Amniotic epithelial cell (primary cell): Measurements from ENCODE around the gene WNK1.
"Not testable (repeated sequence)": the region's sequence is repeated elsewhere in the genome, so short reads cannot be mapped to it uniquely, and the experiment has no call there.

Experiments used
- DNase-seq: peaks from one replicate; pipeline ENCODE4 v3.0.0-alpha.2; 2010; ENCODE audit warnings: low read depth

Gene WNK1

DNA sequence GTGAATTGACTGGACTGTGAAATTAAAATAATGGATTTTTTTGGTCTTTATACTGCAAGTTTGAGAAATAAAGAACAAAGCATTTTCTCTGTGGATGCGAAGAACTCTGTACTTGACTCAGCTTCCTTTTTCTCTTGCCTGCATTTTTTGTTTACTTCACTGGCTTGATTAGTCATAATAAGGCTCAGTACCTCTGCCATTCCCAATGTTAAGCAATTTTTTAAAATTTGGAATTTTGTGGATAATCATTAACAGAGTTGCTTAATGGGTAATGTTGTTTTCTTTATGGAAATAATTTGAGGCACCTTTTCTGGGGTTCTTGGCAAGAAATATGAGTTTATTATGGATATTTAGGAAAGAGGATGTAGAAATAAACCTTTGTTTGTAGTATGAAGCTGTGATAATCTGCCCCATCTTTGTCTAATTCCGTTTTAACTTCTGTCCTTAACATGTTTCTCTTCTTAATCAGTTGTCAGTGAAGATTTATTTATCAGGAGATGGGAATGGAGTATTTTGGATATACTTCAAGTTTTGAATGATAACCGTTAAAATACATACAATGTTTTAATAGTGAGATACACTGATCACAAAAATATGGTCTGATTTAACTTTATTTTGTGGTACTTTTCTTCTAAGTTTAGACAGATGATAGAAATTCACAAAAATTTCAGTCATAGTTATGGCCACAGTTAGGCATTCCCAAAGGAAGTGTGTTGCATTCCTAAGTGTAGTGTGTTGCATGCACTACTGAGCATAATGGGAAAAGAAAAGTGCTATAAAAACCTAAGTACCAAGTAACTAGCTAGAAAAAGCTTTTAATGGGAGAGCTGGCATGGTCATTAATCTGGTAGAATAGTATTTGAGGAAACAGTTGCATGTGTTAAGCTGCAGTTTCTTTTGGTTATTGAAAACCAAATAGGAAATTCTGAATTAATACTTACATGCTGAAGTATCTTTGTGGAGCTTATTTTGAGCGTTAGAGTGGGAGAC, 27.7 kb downstream of the WNK1 start:
- DNase-seq, result peak; percentile 59

DNA sequence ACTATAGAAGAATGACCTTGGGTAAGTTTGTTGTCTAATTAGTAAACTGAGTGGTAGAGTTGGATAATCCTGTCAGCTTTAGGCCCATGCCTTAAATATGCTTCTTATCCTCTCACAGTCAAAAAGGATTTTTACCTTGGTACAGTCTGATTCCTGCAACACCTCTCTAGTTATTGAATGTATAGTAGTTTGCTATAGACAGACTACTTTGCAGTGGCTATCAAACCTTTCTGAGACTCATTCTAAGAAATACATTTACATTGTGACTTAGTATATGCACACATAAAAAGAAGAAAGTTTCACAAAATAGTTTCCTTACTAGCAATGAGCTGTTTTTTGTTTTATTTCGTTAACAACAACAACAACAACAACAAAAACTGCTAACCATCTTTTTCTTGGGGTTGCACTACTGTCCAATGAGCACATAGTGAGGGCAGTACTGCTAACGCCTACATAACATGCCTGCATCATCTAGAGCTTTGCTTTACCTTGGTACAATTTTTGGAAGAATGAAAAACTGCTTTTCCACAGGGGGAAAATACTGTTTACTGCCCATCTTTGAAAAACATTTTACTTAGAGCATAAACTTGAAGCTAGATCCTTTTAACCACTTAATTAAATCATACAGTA, 28.5 kb downstream of the WNK1 start:
- DNase-seq, result no peak

DNA sequence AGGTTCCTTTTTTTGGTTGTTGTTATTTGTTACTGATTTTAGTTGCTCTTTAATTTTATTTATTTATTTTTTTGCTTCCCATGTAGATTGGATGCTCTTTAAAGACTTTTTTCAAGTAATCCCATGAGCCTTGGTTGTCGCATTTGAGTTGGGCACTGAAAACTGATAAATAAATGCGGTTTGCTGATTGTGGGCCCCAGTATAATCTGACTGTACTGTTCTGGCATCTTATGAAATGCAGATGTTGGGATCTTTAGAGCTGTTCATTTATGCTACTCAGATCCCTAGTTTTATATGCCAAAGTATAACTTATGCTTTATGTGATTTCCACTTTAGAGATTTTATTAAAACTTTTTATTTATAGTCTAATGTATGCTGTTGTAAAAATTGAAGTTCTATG, 33.3 kb downstream of the WNK1 start:
- DNase-seq, result no peak

DNA sequence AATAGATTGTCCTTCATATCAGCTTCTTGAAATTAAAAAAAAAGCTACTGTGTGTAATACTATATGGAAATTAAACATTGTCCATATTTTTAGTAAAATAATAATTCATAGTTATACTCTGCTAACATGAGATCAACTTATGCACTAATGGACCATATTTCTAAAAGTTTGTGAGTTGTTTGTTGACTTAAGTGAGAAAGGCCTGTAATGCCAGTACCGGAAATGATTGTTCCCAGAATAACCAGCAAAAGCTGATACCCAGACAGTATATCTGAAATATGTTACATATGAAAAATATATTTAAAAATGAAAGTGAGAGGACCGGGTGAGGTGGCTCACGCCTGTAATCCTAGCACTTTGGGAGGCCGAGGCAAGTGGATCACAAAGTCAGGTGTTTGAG, 35.9 kb downstream of the WNK1 start:
- DNase-seq, result no peak

DNA sequence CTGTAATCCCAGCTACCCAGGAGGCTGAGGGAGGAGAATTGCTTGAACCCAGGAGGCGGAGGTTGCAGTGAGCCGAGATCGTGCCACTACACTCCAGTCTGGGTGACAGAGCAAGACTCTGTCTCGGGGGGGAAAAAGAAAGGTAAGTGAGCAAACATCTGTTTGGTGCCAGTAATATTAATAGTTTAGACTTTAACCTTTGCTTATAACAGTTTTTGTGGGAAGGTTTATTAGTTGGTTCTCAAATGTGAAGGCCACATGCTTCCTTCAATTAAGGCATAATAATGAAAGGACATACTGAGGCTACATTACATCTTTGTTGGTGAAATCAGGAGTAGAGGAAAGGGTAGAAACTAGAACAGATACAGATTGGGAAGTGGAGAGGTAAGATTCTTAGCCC, 36.4 kb downstream of the WNK1 start:
- DNase-seq, result not testable (repeated sequence)

DNA sequence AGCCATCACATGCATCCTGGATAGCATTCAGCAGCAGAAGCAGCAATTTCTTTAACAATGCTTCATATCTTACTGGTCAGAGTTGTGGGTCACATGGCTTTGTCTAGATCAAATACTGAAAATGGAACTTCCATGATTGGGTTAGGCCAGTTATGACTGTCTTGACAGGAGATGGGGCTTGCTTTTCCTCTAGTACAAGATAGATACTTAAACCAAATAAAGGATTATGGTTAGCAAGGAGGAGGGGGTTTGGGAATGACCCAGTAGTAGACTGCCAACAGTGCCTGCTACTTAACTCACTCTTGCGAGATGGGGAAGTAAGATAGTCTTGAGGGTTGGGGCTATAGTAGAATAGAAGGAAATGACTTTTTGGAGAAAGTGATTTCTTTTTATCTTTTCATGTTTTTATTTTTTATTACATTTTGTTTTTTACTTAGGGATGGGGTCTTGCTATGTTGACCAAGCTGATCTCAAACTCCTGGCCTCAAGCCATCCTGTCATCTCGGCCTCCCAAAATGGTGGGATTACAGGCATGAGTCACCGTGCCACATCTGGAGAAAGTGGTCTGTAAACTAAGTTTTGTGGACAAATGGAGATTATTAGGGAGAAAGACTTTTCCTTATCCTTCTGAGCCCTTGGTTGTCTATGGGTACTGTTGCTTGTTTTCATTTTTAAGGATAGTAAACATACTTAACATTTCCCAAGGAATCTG, 37.6 kb downstream of the WNK1 start:
- no peak for DNase-seq

DNA sequence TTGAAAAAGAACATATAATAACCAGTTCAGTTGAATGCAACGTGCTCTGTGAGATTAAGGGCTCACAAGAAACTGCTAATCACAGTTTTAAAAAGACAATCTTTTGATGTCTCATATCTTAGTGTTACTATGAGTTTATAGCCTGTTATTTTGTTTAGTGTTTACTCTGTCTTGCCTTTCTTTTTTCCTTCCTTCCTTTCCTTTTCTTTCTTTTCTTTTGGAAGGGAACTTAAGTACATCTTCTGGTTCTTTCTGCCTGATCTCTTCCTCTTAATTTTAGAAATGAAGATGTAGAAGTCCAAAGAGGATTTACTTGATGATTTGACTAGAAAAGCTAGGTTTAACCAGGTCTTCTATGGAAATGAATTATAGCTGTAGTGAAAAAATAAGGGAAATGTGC, 38.2 kb downstream of the WNK1 start:
- no peak for DNase-seq

DNA sequence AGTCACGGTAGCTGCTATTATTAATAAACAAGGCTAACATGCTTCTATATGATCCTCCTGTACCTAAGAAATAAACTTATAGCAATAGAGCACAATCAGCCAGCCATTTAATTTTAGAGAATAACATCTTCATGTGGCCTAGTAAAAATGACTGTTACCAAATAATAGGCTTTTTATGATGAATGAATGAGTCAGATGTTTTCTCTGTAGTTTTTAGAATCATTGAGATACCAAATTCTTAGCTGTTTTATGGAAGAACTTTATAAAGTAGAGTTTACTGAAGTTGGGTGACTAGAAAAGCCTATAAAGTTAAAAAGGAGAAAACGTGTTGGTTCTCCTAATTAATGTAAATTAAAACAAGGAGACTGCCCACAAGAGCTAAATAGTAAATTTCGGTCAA, 40.7 kb downstream of the WNK1 start:
- no peak for DNase-seq

DNA sequence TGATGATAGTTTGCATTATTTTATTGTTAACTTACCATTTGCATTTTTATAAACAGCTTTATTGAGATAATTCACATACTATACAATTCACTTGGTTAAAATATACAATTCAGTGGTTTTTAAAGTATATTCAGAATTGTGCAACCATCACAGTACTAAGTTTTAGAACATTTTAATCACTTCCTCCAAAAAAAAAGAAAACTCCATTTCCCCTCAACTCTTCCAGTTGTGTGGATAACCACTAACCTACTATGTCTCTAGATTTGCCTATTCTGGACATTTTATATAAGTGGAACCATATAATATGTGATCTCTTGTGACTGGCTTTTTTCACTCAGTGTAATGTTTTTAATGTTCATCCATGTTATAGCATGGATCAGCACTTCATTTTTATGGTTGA, 41.3 kb downstream of the WNK1 start:
- DNase-seq, result no peak

DNA sequence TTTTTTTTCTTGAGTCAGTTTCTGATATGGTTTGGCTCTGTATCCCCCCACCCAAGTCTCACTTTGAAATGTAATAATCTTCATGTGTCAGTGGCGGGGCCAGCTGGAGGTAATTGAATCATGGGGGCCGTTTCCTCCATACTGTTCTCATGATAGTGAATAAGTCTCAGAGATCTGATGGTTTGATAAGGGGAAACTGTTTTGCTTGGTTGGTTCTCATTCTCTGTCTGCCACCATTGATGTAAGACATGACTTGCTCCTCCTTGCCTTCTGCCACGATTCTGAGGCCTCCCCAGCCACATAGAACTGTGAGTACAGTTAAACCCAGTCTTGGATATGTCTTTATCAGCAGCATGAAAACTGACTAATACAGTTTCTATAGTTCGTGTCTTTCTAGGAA, 42.9 kb downstream of the WNK1 start:
- DNase-seq, result peak; percentile 82

DNA sequence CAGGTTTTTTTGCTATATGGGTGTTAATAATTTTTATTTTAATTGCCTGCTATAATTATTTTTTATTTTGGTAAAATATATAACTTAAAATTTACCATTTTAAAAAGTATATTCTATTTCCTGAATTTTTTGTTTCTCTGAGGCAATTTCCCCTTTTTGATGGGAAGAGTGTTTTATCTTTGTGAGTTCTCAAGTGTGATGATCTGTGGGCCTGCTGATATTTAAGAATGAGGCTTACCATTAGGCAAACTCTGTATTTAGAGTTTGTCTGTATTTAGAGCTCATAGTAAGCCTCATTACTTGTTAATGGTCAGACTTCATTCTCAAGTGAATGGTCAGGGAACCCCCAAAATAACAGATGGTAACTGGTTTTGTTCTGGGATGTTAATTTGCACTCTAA, 48.0 kb downstream of the WNK1 start:
- DNase-seq, result no peak

DNA sequence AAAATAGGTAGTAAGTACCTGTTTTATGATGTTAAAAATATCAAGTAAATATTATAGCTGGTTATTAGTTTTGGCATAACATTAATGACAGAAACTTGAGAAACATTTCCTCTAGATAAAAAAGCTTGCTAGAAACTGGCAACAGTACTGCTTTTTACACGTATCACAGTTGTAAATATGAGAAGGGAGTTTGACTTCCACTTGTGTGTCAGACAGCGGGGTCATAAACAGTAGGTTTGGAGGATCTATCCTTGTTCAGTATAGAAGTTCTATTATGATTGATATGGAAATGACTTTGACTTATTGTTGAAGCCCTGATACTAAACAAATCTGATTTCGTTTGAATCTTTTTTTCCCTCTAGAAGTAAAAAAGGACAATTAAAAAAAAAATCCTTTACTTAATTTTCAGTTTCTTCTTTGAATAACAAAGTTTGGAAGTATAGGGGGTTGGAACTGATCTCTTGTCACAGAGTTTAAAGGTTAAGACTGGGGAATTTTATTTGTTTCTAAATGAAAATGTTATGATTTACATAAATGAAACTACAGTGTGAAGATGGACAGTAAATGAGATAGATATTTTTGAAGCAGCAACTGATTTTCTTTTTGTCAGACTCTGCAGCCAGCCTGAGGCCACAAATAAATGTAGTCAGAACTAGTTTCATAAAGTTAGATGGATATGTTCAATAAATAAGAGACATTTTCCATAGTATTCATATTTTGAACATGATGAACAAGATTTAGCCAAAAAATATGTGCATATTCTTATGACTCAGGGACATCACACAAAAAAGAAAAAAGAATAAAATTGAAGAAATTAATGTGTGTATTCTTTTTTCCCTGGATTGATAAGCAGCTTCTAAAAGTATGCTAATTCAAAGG, 50.1 kb downstream of the WNK1 start:
- DNase-seq, result no peak

DNA sequence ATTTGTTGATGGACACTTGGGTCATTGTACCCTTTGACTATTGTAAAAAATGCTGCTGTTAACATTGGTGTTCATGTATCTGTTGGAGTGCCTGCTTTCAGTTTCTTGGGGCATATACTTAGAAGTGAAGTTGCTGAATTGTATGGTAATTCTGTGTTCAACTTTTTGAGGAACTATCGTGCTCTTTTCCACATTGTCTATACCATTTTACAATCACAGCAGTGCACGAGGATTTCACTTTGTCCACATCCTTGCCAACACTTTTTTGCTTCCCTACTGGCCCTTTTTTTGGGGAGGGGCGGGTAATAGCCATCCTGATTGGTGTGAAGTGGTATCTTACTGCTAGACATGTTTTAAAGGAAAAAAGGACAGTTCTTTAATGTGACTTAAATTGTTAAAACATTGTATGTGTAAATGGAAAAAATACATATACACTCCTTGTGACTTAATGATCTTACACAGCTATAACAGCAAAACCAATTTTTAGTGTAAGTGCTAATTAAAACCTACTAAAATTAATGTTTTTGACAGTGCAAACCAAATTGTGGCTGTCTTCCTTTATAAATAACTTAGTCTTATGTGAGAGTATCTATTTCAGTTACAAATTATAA, 52.7 kb downstream of the WNK1 start:
- DNase-seq, result no peak

DNA sequence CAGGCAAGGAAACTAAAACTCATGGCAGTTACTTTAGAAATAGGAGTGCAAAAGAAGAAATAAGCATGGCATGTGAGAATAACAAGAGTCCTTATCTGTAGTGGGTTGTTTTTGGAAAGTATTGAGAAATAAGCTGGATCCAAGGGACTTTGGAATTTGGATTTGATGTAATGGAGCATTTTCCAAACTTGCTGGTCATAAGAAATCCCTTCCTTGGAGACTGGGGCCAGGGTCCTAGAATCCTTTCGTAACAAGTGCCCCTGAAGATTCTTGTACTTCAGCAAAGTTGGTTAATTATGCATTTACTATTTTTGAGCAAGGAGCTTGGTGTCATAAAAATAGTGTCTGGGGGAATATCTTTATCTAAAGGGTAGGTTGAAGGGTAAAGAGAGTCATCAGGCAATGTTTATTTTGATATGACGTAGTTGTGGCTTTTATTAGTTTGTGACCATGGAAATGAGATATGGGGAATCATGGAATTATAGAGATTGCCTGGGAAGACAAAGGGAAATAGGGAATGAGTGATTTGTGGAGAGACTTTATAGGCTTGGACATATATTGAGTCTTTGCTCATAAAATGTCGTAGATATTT, 53.9 kb downstream of the WNK1 start:
- peak; percentile 42 for DNase-seq

DNA sequence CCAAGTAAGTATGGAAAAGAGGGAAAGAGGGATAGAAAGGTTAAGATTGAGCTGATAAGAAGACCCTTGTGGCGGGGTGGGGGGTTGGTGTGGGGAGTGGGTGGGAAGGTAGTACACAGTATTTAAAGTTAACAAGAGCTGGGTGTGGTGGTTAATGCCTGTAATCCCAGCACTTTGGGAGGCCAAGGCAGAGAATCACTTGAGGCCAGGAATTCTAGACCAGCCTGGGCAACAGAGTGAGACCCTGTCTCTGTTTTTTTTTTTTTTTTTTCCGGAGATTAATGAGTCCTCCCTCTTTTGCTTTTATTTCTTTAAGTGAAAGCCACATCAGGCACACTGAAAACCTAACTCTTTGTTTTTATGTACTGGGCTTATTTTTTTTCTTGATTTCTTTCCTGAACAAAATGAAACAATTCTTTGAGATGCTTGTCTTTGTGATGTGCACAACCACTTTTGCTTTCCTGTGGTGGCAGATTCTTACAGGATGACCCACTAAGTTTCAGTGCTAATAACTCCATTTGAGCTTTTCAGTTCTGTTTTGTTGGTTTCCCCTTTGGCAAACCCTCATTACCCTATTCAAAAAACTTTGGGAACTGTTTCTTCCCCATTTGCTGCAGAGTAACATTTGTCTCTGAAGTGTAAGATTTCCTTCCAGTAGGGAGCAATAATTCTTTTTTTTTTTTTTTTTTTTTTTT, 54.8 kb downstream of the WNK1 start:
- DNase-seq, result no peak

DNA sequence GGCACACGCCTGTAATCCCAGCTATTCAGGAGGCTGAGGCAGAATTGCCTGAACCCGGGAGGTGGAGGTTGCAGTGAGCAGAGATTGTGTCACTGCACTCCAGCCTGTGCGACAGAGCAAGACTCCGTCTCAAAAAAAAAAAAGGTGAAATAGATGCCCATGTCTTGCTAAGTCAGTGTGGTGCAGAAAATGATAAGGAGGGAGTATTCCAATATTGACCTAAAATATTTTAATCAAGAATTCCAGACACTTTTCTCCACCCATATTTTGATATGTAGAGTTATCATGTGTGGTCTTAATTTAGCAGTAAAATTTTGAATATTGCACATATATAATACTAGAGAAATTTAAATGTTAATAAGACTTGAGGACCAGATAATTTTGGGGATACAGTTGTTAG, 57.7 kb downstream of the WNK1 start:
- no peak for DNase-seq

DNA sequence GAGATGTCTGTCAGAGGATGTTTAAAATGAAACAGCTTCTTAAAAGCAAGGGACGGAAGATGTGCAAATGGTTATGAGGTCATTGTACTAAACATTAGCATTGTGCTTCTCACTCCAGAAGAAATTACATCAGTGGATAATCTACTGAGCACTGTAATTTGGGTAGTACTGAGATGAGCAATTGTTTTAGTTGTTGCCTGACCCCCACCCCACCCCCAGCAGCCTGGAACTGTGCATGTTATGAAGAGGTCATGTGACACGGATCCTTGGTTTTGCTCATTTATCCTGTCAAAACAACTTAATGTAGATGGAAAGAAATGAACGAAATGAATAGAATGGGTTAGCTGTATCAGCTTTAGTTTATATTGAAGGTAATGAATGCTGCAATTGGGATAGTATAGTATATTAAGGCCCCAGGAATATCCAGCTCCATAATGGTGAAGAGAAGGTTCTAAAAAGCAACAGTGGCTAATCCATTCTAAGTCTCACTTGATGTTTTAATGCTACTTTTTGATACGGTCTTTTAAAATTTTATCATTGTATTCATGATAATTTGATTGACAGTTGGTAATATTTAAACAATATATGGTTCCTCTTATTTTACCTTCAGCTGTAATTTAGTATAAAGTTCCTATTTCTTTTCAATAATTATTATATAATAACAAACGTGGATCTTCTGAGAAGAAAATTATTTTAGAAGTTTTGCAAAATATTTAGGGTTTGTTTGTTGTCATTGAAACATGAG, 58.5 kb downstream of the WNK1 start:
- DNase-seq, result peak; percentile 9

DNA sequence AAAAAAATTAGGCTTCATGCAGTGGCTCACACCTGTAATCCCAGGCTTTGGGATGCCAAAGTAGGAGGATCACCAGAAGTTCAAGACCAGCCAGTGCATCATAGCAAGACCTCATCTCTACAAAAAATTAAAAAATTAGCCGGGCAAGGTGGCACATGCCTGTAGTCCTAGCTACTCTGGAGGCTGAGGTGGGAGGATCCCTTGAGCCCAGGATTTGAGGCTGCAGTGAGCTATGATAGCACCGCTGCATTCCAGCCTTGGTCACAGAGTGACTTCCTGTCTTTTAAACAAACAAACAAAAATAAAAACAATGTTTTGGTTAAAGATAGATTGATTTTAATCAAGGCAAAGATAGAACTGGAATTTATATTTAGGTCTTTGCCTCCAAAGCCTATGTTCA, 60.6 kb downstream of the WNK1 start:
- no peak for DNase-seq

DNA sequence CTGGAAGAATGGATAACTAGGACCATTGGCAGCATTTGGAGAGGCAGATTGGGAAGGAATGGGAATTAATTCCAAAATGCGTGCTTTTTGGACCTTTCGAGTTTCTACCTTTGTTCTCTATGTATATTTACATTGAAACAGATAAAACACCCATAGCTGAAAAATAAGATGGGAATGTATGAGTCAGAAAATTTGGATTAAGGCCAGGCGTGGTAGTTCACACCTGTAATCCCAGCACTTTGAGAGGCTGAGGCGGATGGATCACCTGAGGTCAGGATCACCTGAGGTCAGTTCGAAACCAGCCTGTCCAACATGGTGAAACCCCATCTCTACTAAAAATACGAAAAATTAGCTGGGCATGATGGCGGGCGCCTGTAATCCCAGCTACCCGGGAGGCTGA, 65.1 kb downstream of the WNK1 start:
- DNase-seq, result not testable (repeated sequence)
